Effector CD8-positive, alpha-beta T cell (primary cell): ENCODE results near the gene PDE4D.

Experiments used
- DNase-seq: peaks from one replicate; lab custom pipeline; 2025; lab: John Stamatoyannopoulos, UW

The PDE4D gene

GRCh38 chr5:59109383-59109782 is 784.1 kb downstream of the PDE4D start:
- DNase-seq = no peak

GRCh38 chr5:59107692-59108091 is 785.8 kb downstream of the PDE4D start:
- DNase-seq = no peak

GRCh38 chr5:59104400-59105127 is 789.0 kb downstream of the PDE4D start:
- DNase-seq = no peak

- no peak for DNase-seq
These were observed 790.2 kb downstream of the PDE4D start for GRCh38 chr5:59103303-59103702.

- DNase-seq = no peak
These were observed 791.1 kb downstream of the PDE4D start for GRCh38 chr5:59102437-59102836.

- no peak for DNase-seq
These were observed 792.7 kb downstream of the PDE4D start for GRCh38 chr5:59100875-59101274.

- no peak for DNase-seq
These were observed 793.6 kb downstream of the PDE4D start for GRCh38 chr5:59099995-59100345.

GRCh38 chr5:59099270-59099994 is 794.1 kb downstream of the PDE4D start:
- DNase-seq = no peak

- DNase-seq = no peak
These were observed 794.8 kb downstream of the PDE4D start for GRCh38 chr5:59098743-59099142.

GRCh38 chr5:59097712-59098111 is 795.8 kb downstream of the PDE4D start:
- DNase-seq = no peak

GRCh38 chr5:59097116-59097515 is 796.4 kb downstream of the PDE4D start:
- DNase-seq = no peak

GRCh38 chr5:59095480-59095879 is 798.0 kb downstream of the PDE4D start:
- DNase-seq = no peak

GRCh38 chr5:59094864-59095263 is 798.7 kb downstream of the PDE4D start:
- no peak for DNase-seq

- DNase-seq = no peak
These were observed 800.2 kb downstream of the PDE4D start for GRCh38 chr5:59093329-59093728.

- no peak for DNase-seq
These were observed 800.8 kb downstream of the PDE4D start for GRCh38 chr5:59092758-59093157.

- DNase-seq = no peak
These were observed 801.6 kb downstream of the PDE4D start for GRCh38 chr5:59091965-59092364.

GRCh38 chr5:59090323-59090722 is 803.2 kb downstream of the PDE4D start:
- no peak for DNase-seq

- DNase-seq = no peak
These were observed 803.8 kb downstream of the PDE4D start for GRCh38 chr5:59089767-59090166.

- no peak for DNase-seq
These were observed 805.0 kb downstream of the PDE4D start for GRCh38 chr5:59088546-59088945.

GRCh38 chr5:59086024-59086423 is 807.5 kb downstream of the PDE4D start:
- DNase-seq = no peak

- no peak for DNase-seq
These were observed 811.8 kb downstream of the PDE4D start for GRCh38 chr5:59081693-59082092.

- DNase-seq = no peak
These were observed 813.6 kb downstream of the PDE4D start for GRCh38 chr5:59079622-59080620.
